HepG2 (cell line): ENCODE results near the gene COMMD4.

ENCODE experiments used
- ARNT ChIP-seq: fragments of 450-650 bp; IDR thresholded peaks from 2 replicates; pipeline ENCODE4 v1.6.1; 2017
- CTCF ChIP-seq: sonication (generic); formaldehyde crosslinking; IDR thresholded peaks from 2 replicates; pipeline ENCODE4 v1.5.0; 2020; ENCODE audit warnings: mild to moderate bottlenecking, missing genetic modification reagents, moderate library complexity
- HNRNPL ChIP-seq: fragments of 200-400 bp; formaldehyde crosslinking; IDR thresholded peaks from 2 replicates; pipeline ENCODE4 v1.6.1; 2017; ENCODE audit warnings: mild to moderate bottlenecking, low read depth, low read length
- MAFK ChIP-seq, 2 experiments: IDR thresholded peaks in 1 of 2; conservative IDR thresholded peaks in 1 of 2; 2 replicates each; pipeline ENCODE4 v1.6.1; 2011; ENCODE audit warnings: improper control_type of control experiment in 2 of 2, low read length in 2 of 2
- NFIB ChIP-seq: sonication (generic); formaldehyde crosslinking; IDR thresholded peaks from 2 replicates; pipeline ENCODE4 v1.9.0; 2021; ENCODE audit warnings: missing genetic modification reagents, mild to moderate bottlenecking, borderline replicate concordance
- POLR2A ChIP-seq, 2 experiments: IDR thresholded peaks; 2 replicates each; pipeline ENCODE4 v1.6.1; 2011; ENCODE audit warnings: low read depth in 2 of 2, low read length in 2 of 2, mild to moderate bottlenecking in 1 of 2, moderate library complexity in 1 of 2; ENCODE audit not compliant: insufficient read depth in 1 of 2
- POLR2AphosphoS5 ChIP-seq: IDR thresholded peaks from 2 replicates; pipeline ENCODE4 v1.6.1; 2012; ENCODE audit warnings: low read depth, low read length
- RARA ChIP-seq: IDR thresholded peaks from 2 replicates; pipeline ENCODE4 v1.6.1; 2016; ENCODE audit warnings: missing genetic modification reagents, missing compliant biosample characterization
- RBM22 ChIP-seq: fragments of 200-400 bp; formaldehyde crosslinking; optimal IDR thresholded peaks from 2 replicates; pipeline ENCODE3; 2017; ENCODE audit warnings: mild to moderate bottlenecking, low read length, moderate library complexity
- ZMYM3 ChIP-seq: sonication (generic); formaldehyde crosslinking; IDR thresholded peaks from 2 replicates; pipeline ENCODE4 v1.5.1; 2020; ENCODE audit warnings: mild to moderate bottlenecking, missing genetic modification reagents
- ZNF232 ChIP-seq: sonication (generic); formaldehyde crosslinking; IDR thresholded peaks from 2 replicates; pipeline ENCODE4 v1.4.0; 2020; ENCODE audit warnings: missing genetic modification reagents, borderline replicate concordance
- ZSCAN25 ChIP-seq: sonication (generic); formaldehyde crosslinking; IDR thresholded peaks from 2 replicates; pipeline ENCODE4 v1.8.0; 2022; ENCODE audit warnings: mild to moderate bottlenecking, missing genetic modification reagents
- TF ChIP-seq, protein P1 (sequence below): sonication (generic); formaldehyde crosslinking; IDR thresholded peaks from 2 replicates; pipeline ENCODE4 v1.5.0; 2020; ENCODE audit warnings: mild to moderate bottlenecking, missing genetic modification reagents
- TF ChIP-seq, protein P2 (sequence below): sonication (generic); formaldehyde crosslinking; IDR thresholded peaks from 2 replicates; pipeline ENCODE4 v1.4.0; 2020; ENCODE audit warnings: missing genetic modification reagents

DNA sequence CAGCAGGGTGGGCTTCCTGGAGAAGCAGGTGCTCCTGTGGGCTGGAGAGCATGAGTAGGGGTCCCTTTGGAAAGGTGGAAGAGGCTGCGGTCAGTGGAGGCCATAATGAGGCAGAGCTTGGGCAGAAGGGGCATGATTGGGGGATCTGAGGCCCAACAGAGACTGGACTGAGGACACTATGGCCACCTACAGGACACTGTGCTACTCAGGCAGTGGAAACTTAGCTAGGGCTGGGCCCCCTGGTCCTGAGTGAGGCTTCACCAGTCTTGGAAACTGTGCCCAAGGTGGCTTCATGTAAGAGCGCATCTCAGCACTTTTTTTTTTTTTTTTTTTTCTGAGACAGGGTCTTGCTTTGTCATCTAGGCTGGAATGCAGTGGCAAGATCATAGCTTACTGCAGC is 6.3 kb upstream of the COMMD4 start:
- TF ChIP-seq HNRNPL (no peak), ZNF232 (CRISPR knock-in tag) (no peak), RBM22 (no peak), ZSCAN25 (CRISPR knock-in tag) (no peak), POLR2A (IDR thresholded peaks at IDR 0.05; ENCODE audit: insufficient read depth in 1 of 2, low read depth in 2 of 2, low read length in 2 of 2) (no peak), POLR2AphosphoS5 (no peak), RARA (CRISPR knock-in tag) (no peak), ZMYM3 (CRISPR knock-in tag) (no peak), ARNT (no peak), CTCF (CRISPR knock-in tag) (peak; percentile 29; the same call in 1 of the 2 replicates), NFIB (CRISPR knock-in tag) (no peak), MAFK (conservative IDR thresholded peaks at IDR 0.05 in 1 of 2, IDR thresholded peaks at IDR 0.05 in 1 of 2; ENCODE audit: low read length in 2 of 2) (no peak)
- TF ChIP-seq, protein P1, sequence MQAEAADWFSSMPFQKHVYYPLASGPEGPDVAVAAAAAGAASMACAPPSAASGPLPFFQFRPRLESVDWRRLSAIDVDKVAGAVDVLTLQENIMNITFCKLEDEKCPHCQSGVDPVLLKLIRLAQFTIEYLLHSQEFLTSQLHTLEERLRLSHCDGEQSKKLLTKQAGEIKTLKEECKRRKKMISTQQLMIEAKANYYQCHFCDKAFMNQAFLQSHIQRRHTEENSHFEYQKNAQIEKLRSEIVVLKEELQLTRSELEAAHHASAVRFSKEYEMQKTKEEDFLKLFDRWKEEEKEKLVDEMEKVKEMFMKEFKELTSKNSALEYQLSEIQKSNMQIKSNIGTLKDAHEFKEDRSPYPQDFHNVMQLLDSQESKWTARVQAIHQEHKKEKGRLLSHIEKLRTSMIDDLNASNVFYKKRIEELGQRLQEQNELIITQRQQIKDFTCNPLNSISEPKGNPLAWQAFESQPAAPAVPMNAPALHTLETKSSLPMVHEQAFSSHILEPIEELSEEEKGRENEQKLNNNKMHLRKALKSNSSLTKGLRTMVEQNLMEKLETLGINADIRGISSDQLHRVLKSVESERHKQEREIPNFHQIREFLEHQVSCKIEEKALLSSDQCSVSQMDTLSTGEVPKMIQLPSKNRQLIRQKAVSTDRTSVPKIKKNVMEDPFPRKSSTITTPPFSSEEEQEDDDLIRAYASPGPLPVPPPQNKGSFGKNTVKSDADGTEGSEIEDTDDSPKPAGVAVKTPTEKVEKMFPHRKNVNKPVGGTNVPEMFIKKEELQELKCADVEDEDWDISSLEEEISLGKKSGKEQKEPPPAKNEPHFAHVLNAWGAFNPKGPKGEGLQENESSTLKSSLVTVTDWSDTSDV (CRISPR knock-in tag): no peak
- TF ChIP-seq, protein P2, sequence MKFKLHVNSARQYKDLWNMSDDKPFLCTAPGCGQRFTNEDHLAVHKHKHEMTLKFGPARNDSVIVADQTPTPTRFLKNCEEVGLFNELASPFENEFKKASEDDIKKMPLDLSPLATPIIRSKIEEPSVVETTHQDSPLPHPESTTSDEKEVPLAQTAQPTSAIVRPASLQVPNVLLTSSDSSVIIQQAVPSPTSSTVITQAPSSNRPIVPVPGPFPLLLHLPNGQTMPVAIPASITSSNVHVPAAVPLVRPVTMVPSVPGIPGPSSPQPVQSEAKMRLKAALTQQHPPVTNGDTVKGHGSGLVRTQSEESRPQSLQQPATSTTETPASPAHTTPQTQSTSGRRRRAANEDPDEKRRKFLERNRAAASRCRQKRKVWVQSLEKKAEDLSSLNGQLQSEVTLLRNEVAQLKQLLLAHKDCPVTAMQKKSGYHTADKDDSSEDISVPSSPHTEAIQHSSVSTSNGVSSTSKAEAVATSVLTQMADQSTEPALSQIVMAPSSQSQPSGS (CRISPR knock-in tag): no peak
